Retinal pigment epithelial cell (primary cell): ENCODE results near the gene HOXA13.

Source experiments
- DNase-seq: peaks from one replicate; pipeline ENCODE4 v3.0.0-alpha.2; 2010; ENCODE audit warnings: low read depth
- H3K4me3 ChIP-seq: 2 replicates; pipeline ENCODE4 v1.5.1; 2011; ENCODE audit warnings: mild to moderate bottlenecking, low read length, control low read depth, moderate library complexity
- CTCF ChIP-seq: conservative IDR thresholded peaks from 2 replicates; pipeline ENCODE4 v1.5.1; 2011; ENCODE audit warnings: low read depth, low read length, control low read depth, inconsistent platforms

Gene HOXA13

GRCh38 chr7:27146491-27147198 lies 53.2 kb downstream of the HOXA13 start:
- no peak for DNase-seq
- no peak for TF ChIP-seq CTCF
- H3K4me3 ChIP-seq: no peak overlapping the region

GRCh38 chr7:27145914-27146412 lies 53.9 kb downstream of the HOXA13 start:
- H3K4me3 ChIP-seq: no peak overlapping the region
- no peak for TF ChIP-seq CTCF
- DNase-seq: no peak

GRCh38 chr7:27145165-27145913 lies 54.6 kb downstream of the HOXA13 start:
- H3K4me3 ChIP-seq: no peak overlapping the region
- TF ChIP-seq CTCF: no peak

GRCh38 chr7:27144781-27145164 lies 55.1 kb downstream of the HOXA13 start:
- TF ChIP-seq CTCF: no peak
- no peak for DNase-seq
- H3K4me3 ChIP-seq: no peak overlapping the region

More at GRCh38 chr7:27145165-27145913, 54.6 kb downstream of the HOXA13 start:
- DNase-seq: no peak
